Measurements from ENCODE around the gene PACRG.

PACRG gene

GRCh38 chr6:163243692-163244589 lies 516.2 kb downstream of the PACRG start:
- DNase-seq (ENCODE audit: low read depth) = no peak

GRCh38 chr6:163248051-163248450 lies 520.3 kb downstream of the PACRG start:
- DNase-seq (ENCODE audit: low read depth) = no peak

GRCh38 chr6:163249651-163250101 lies 521.9 kb downstream of the PACRG start:
- peak; percentile 16 for DNase-seq (ENCODE audit: low read depth)

- DNase-seq (ENCODE audit: low read depth) = no peak
Observed at GRCh38 chr6:163250116-163250515, 522.3 kb downstream of the PACRG start.

- DNase-seq (ENCODE audit: low read depth) = no peak
Observed at GRCh38 chr6:163252061-163252591, 524.4 kb downstream of the PACRG start.

GRCh38 chr6:163253556-163254213 lies 525.9 kb downstream of the PACRG start:
- no peak for DNase-seq (ENCODE audit: low read depth)

GRCh38 chr6:163254341-163254835 lies 526.6 kb downstream of the PACRG start:
- no peak for DNase-seq (ENCODE audit: low read depth)

GRCh38 chr6:163255265-163255664 lies 527.5 kb downstream of the PACRG start:
- DNase-seq (ENCODE audit: low read depth) = no peak

- no peak for DNase-seq (ENCODE audit: low read depth)
Observed at GRCh38 chr6:163259689-163260088, 531.9 kb downstream of the PACRG start.

GRCh38 chr6:163260111-163260895 lies 532.5 kb downstream of the PACRG start:
- DNase-seq (ENCODE audit: low read depth) = no peak

GRCh38 chr6:163260911-163261310 lies 533.1 kb downstream of the PACRG start:
- DNase-seq (ENCODE audit: low read depth) = no peak

- DNase-seq (ENCODE audit: low read depth) = no peak
Observed at GRCh38 chr6:163261361-163261760, 533.6 kb downstream of the PACRG start.

- DNase-seq (ENCODE audit: low read depth) = no peak
Observed at GRCh38 chr6:163262080-163262479, 534.3 kb downstream of the PACRG start.

GRCh38 chr6:163263196-163263595 lies 535.4 kb downstream of the PACRG start:
- DNase-seq (ENCODE audit: low read depth) = no peak

GRCh38 chr6:163263998-163264661 lies 536.4 kb downstream of the PACRG start:
- DNase-seq (ENCODE audit: low read depth) = no peak

GRCh38 chr6:163264662-163265035 lies 536.9 kb downstream of the PACRG start:
- no peak for DNase-seq (ENCODE audit: low read depth)

GRCh38 chr6:163281634-163282033 lies 553.9 kb downstream of the PACRG start:
- DNase-seq (ENCODE audit: low read depth) = no peak

GRCh38 chr6:163282672-163283071 lies 554.9 kb downstream of the PACRG start:
- no peak for DNase-seq (ENCODE audit: low read depth)

- no peak for DNase-seq (ENCODE audit: low read depth)
Observed at GRCh38 chr6:163284151-163284550, 556.4 kb downstream of the PACRG start.

- DNase-seq (ENCODE audit: low read depth) = no peak
Observed at GRCh38 chr6:163285691-163286090, 557.9 kb downstream of the PACRG start.

- DNase-seq (ENCODE audit: low read depth) = no peak
Observed at GRCh38 chr6:163287626-163288025, 559.9 kb downstream of the PACRG start.

GRCh38 chr6:163288066-163288465 lies 560.3 kb downstream of the PACRG start:
- no peak for DNase-seq (ENCODE audit: low read depth)
